Measurements from ENCODE around the gene RSBN1. TPM values are rescaled to one million over a fixed set of nuclear protein-coding genes. Genes with fewer than 3 reads are reported as not detected.

Gene RSBN1
- total and polyA plus RNA-seq, 8 donors = 3.5 to 13.6 (median 10.1) TPM

DNA sequence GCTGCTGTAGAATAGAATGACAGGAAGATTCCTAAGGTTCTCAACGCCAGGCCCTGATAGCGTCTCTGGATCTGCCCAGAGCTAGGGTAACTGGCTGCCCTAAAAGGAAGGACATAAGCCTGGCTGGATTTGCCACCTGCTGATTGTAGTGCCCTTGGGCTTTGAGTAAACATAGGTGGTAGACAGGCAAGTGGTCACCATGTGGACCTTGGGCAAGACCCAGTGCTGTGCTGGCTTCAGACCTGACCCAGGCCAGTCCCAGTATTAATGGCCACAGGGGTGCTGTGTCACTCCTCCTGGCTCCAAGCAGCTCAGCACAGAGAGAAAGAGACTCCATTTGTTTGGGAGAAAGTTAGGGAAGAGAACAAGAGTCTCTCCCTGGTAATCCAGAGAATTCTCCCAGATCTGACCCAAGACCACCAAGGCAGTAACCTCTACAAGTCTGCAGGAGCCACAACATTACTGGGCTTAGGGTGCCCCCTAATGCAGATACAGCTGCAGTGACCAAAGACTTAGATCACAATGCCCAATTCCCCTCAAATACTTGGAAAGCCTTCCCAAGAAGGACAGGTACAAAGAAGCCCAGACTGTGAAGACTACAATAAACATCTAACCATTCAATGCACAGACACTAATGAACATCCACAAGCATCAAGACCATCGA is 97.5 kb downstream of the RSBN1 start:
- ATAC-seq = peak; percentile 29 to 83 (median 55)
- Histone ChIP-seq H3K9me3 (no peaks in the 10 kb centered on the region), H3K36me3 (peaks cover 0 to 6% (median 6%) of the 10 kb centered on the region in 3 donors), H3K4me1 (no peaks in the 10 kb centered on the region), H3K27ac (no peak overlapping the region), H3K4me3 (no peak overlapping the region), H3K27me3 (no peaks in the 10 kb centered on the region)
- intact Hi-C loops (cut with DNase I) = no loop called here
- peak in 3 of 6 donors; percentile 5 to 22 (median 11) for DNase-seq
- WGBS, 2 donors = 56 to 72% methylated on average over 3 of the region's 3 CpGs
- TF ChIP-seq, protein P1, sequence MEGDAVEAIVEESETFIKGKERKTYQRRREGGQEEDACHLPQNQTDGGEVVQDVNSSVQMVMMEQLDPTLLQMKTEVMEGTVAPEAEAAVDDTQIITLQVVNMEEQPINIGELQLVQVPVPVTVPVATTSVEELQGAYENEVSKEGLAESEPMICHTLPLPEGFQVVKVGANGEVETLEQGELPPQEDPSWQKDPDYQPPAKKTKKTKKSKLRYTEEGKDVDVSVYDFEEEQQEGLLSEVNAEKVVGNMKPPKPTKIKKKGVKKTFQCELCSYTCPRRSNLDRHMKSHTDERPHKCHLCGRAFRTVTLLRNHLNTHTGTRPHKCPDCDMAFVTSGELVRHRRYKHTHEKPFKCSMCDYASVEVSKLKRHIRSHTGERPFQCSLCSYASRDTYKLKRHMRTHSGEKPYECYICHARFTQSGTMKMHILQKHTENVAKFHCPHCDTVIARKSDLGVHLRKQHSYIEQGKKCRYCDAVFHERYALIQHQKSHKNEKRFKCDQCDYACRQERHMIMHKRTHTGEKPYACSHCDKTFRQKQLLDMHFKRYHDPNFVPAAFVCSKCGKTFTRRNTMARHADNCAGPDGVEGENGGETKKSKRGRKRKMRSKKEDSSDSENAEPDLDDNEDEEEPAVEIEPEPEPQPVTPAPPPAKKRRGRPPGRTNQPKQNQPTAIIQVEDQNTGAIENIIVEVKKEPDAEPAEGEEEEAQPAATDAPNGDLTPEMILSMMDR (IDR thresholded peaks at IDR 0.05) = no peak
- FAIRE-seq = no peak

Other genes starting within 250 kb of the RSBN1 start
- gene PHTF1, start 53.0 kb downstream of the RSBN1 start, total RNA-seq = 10 to 100 TPM in 2 of 6 donors, 1 to 10 TPM in 4; 4.6 to 12.9 (median 6.8) TPM
- gene PHTF1, start 53.0 kb downstream of the RSBN1 start, polyA plus RNA-seq = 1 to 10 TPM; 5.3 to 7.0 TPM
- gene PTPN22, start 59.2 kb upstream of the RSBN1 start, total RNA-seq = 1 to 10 TPM in 4 of 6 donors, under 1 TPM in 2; 0.75 to 2.3 (median 1.2) TPM
- 1 to 10 TPM in 1 of 2 donors, under 1 TPM in 1; 0.57 to 1.2 TPM for gene PTPN22, start 59.2 kb upstream of the RSBN1 start, polyA plus RNA-seq
- 10 to 100 TPM; 13.9 to 25.8 (median 16.2) TPM for gene BCL2L15, start 75.1 kb upstream of the RSBN1 start, total RNA-seq
- 10 to 100 TPM in 1 of 2 donors, 1 to 10 TPM in 1; 4.9 to 13.6 TPM for gene BCL2L15, start 75.1 kb upstream of the RSBN1 start, polyA plus RNA-seq
- gene AP4B1, start 92.3 kb upstream of the RSBN1 start, total RNA-seq = 10 to 100 TPM in 5 of 6 donors, 1 to 10 TPM in 1; 8.2 to 16.4 (median 11.8) TPM
- gene AP4B1, start 92.3 kb upstream of the RSBN1 start, polyA plus RNA-seq = 10 to 100 TPM; 17.4 to 37.5 TPM
- 1 to 10 TPM in 5 of 6 donors, under 1 TPM in 1; 0.71 to 2.7 (median 1.5) TPM for gene DCLRE1B, start 92.8 kb upstream of the RSBN1 start, total RNA-seq
- gene DCLRE1B, start 92.8 kb upstream of the RSBN1 start, polyA plus RNA-seq = 1 to 10 TPM in 1 of 2 donors, under 1 TPM in 1; 0.68 to 1.2 TPM
- gene HIPK1, start 116.8 kb upstream of the RSBN1 start, total RNA-seq = 10 to 100 TPM; 27.9 to 42.1 (median 30.4) TPM
- 10 to 100 TPM in 1 of 2 donors, 1 to 10 TPM in 1; 6.8 to 16.5 TPM for gene HIPK1, start 116.8 kb upstream of the RSBN1 start, polyA plus RNA-seq
- 10 to 100 TPM in 3 of 6 donors, 1 to 10 TPM in 3; 3.7 to 39.2 (median 11.0) TPM for gene OLFML3, start 167.0 kb upstream of the RSBN1 start, total RNA-seq
- gene OLFML3, start 167.0 kb upstream of the RSBN1 start, polyA plus RNA-seq = 10 to 100 TPM in 1 of 2 donors, 1 to 10 TPM in 1; 9.1 to 11.3 TPM